Measurements from ENCODE around the gene S100P. TPM values are rescaled to one million over a fixed set of nuclear protein-coding genes. Genes with fewer than 3 reads are reported as not detected.
A peak's percentile ranks its signal among the peaks of the same experiment; 100 is the strongest.

The S100P gene
- total and polyA plus RNA-seq, 4 donors = 34.2 to 118 (median 51.6) TPM

DNA sequence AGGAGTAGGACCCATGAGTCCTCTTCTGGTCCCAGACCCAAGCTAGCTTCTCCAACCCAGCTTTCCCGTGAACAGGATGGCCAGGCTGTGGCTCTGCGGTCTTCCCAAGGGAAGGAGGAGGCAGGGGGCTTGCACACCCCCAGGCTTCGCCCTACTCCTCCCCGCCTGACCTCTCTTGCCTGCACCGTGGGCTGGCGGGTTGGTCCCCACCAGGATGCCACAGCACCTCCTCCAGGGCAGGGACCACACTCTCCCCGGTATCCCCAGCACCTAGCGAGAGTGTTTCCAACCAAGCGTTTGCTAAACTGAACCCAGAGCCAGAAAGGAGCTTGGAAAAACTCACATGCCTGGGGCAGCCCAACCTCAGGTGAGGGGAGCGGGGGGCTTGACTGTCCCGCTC, 9.0 kb upstream of the S100P start:
- no peak overlapping the region for H3K9ac ChIP-seq (ENCODE audit: insufficient read depth in 1 of 2, low read length in 2 of 2)
- ATAC-seq (ENCODE audit: insufficient read depth, low FRiP score) (no peak), DNase-seq (no peak)
- H3K36me3 ChIP-seq (ENCODE audit: control insufficient read depth in 4 of 4, insufficient read depth in 4 of 4, low read length in 4 of 4) = peaks cover 0 to under 1% (median 0%) of the 10 kb centered on the region in 4 donors
- H3K27ac ChIP-seq (ENCODE audit: low read depth in 1 of 2, low read length in 1 of 2) = no peak overlapping the region
- TF ChIP-seq, protein P1, sequence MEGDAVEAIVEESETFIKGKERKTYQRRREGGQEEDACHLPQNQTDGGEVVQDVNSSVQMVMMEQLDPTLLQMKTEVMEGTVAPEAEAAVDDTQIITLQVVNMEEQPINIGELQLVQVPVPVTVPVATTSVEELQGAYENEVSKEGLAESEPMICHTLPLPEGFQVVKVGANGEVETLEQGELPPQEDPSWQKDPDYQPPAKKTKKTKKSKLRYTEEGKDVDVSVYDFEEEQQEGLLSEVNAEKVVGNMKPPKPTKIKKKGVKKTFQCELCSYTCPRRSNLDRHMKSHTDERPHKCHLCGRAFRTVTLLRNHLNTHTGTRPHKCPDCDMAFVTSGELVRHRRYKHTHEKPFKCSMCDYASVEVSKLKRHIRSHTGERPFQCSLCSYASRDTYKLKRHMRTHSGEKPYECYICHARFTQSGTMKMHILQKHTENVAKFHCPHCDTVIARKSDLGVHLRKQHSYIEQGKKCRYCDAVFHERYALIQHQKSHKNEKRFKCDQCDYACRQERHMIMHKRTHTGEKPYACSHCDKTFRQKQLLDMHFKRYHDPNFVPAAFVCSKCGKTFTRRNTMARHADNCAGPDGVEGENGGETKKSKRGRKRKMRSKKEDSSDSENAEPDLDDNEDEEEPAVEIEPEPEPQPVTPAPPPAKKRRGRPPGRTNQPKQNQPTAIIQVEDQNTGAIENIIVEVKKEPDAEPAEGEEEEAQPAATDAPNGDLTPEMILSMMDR (IDR thresholded peaks at IDR 0.05; ENCODE audit: control extremely low read depth, extremely low read depth) = no peak
- H3K4me1 ChIP-seq (ENCODE audit: control insufficient read depth in 5 of 5, insufficient read depth in 5 of 5, low read length in 5 of 5) = peaks cover 0 to 9% (median 2%) of the 10 kb centered on the region in 5 donors
- no peaks in the 10 kb centered on the region for H3K9me3 ChIP-seq (ENCODE audit: control insufficient read depth in 4 of 4, insufficient read depth in 3 of 4, low read length in 3 of 4)
- H3K4me3 ChIP-seq = no peak overlapping the region
- H3K27me3 ChIP-seq (ENCODE audit: control insufficient read depth in 3 of 3, insufficient read depth in 3 of 3, low read length in 2 of 3) = no peaks in the 10 kb centered on the region
- WGBS, 2 donors = 91 to 93% methylated on average over 11 of the region's 11 CpGs

DNA sequence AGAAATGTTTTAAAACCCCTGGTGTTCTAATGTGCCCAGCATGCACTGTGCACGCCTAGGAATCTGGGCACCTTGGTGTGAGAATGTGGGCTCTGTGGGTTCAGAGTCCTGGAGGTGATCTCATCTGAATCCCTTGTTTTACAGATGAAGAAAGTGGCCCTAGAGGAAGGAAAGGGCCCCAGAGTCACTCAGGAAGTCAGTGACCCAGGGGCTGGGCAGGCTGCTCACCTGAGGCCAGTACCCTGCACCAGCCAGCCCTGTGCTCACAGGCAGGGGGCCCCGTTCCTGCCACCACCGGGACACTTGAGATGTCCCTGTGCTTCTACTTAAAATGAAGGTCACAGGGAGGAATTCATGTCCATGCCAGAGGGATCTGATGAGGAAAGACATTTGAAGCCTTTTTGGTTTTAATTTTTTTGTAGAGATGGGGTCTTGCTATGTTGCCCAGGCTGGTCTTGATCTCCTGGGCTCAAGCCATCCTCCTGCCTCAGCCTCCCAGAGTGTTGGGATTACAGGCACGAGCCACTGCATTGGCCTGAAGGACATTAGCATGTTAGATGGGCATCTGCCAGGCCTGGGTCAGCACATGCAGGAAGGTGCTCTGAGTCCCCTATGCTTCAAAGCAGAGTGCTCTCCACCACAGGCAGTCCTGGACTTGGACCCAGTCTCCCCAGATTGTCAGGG, 7.4 kb upstream of the S100P start:
- no peak overlapping the region for H3K4me3 ChIP-seq
- ATAC-seq (ENCODE audit: insufficient read depth, low FRiP score) = no peak
- no peak overlapping the region for H3K27ac ChIP-seq (ENCODE audit: low read depth in 1 of 2, low read length in 1 of 2)
- no peak overlapping the region for H3K9ac ChIP-seq (ENCODE audit: insufficient read depth in 1 of 2, low read length in 2 of 2)
- no peaks in the 10 kb centered on the region for H3K9me3 ChIP-seq (ENCODE audit: control insufficient read depth in 4 of 4, insufficient read depth in 3 of 4, low read length in 3 of 4)
- H3K4me1 ChIP-seq (ENCODE audit: control insufficient read depth in 5 of 5, insufficient read depth in 5 of 5, low read length in 5 of 5) = peaks cover 0 to 9% (median 6%) of the 10 kb centered on the region in 5 donors
- H3K27me3 ChIP-seq (ENCODE audit: control insufficient read depth in 3 of 3, insufficient read depth in 3 of 3, low read length in 2 of 3) = no peaks in the 10 kb centered on the region
- no peak for DNase-seq
- H3K36me3 ChIP-seq (ENCODE audit: control insufficient read depth in 4 of 4, insufficient read depth in 4 of 4, low read length in 4 of 4) = no peaks in the 10 kb centered on the region
- 61 to 72% methylated on average over 4 of the region's 4 CpGs for WGBS, 2 donors
- TF ChIP-seq, protein P1 (IDR thresholded peaks at IDR 0.05; ENCODE audit: control extremely low read depth, extremely low read depth) = no peak

DNA sequence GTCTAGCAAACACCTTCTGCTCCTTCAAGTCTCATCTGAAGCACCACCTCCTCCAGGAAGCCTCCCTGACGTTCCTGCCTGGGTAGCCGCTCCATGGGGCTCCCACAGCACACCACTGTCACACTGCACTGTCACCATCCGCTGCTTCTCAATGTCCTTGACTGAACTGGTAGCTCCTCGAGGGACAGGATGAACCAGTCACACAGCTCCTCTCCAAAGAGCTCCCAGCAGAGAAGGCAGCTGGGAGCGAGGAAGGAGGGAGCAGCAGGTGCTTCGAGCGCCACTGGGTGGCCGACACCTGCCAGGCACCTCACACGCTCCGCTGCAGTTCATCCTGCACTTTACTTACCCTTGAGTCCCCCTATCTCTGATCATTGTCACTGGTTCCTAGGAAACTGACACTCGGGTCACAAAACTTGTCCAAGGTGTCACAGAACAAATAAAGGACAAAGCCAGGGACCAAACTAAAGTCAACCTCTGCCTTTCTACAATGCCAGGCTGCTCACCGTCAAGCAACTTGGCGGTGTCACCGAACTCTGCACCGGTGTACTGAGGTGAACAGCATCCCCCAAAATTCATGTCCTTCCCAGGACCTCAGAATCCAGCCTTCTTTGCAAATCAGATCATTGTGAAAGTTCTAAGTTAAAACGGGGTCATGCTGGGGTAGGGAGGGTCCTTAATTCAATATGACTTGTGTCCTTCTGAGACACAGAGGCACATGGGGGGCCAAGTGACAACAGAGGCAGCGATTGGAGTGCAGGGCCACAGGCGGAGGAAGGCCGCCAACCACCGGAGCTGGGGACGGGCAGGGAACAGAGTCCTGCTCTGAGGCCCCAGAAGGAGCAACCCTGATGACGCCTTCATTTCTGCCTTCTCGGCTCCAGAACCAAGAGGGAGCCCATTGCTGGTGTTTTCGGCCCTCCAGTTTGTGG, 5.5 kb upstream of the S100P start:
- 83% methylated on average over 24 of the region's 24 CpGs for WGBS, 2 donors
- H3K4me1 ChIP-seq (ENCODE audit: control insufficient read depth in 5 of 5, insufficient read depth in 5 of 5, low read length in 5 of 5) = peaks cover 0 to 20% (median 6%) of the 10 kb centered on the region in 5 donors
- DNase-seq = peak in 1 of 3 donors; percentile 32
- peak overlapping the region in 1 of 2 donors; percentile 84 for H3K27ac ChIP-seq (ENCODE audit: low read depth in 1 of 2, low read length in 1 of 2)
- H3K4me3 ChIP-seq = no peak overlapping the region
- no peaks in the 10 kb centered on the region for H3K36me3 ChIP-seq (ENCODE audit: control insufficient read depth in 4 of 4, insufficient read depth in 4 of 4, low read length in 4 of 4)
- no peaks in the 10 kb centered on the region for H3K27me3 ChIP-seq (ENCODE audit: control insufficient read depth in 3 of 3, insufficient read depth in 3 of 3, low read length in 2 of 3)
- ATAC-seq (ENCODE audit: insufficient read depth, low FRiP score) = no peak
- no peaks in the 10 kb centered on the region for H3K9me3 ChIP-seq (ENCODE audit: control insufficient read depth in 4 of 4, insufficient read depth in 3 of 4, low read length in 3 of 4)
- TF ChIP-seq, protein P1 (IDR thresholded peaks at IDR 0.05; ENCODE audit: control extremely low read depth, extremely low read depth) = no peak
- H3K9ac ChIP-seq (ENCODE audit: insufficient read depth in 1 of 2, low read length in 2 of 2) = no peak overlapping the region

Measured in lung (tissue), 12 donors.